GM23248 (cell line): ENCODE measurements around the gene SLX4IP.

Experiments used
- EZH2 ChIP-seq: fragments of 200-600 bp; sonication (generic); IDR thresholded peaks from 2 replicates; pipeline ENCODE4 v1.6.1; 2018; ENCODE audit warnings: antibody characterized with exemption, mild to moderate bottlenecking; ENCODE audit not compliant: insufficient read depth, poor library complexity, severe bottlenecking
- EZH2phosphoT487 ChIP-seq: fragments of 200-600 bp; sonication (generic); IDR thresholded peaks from 2 replicates; pipeline ENCODE4 v1.6.1; 2018; ENCODE audit warnings: antibody characterized with exemption, moderate library complexity, mild to moderate bottlenecking, low read depth; ENCODE audit not compliant: insufficient read depth

DNA sequence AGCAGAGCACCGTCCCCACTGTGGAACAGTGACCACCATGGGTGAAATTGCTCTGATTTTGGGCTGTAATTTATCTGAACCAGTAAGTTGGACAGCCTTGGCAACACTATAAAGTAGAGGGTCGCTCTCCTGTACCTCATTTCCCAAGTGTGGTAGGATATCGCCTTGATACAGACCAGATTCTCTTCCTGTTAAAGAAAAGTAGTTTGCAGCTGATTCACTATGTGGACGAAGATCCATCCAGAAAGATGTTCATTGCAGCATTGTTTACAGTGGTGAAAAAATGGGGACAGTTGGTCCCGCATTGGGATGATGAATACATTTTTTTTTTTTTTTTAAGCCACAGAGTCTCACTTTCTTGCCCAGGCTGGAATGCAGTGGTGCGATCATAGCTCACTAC, 74.3 kb downstream of the SLX4IP start:
- TF ChIP-seq EZH2 (no peak), EZH2phosphoT487 (no peak)
